GM12878 (cell line): ENCODE results near the gene SCYGR6.
"Not testable (repeated sequence)": the region's sequence is repeated elsewhere in the genome, so short reads cannot be mapped to it uniquely, and the experiment has no call there.

Source experiments
- ATF3 ChIP-seq: IDR thresholded peaks from 2 replicates; pipeline ENCODE4 v1.6.1; 2011; ENCODE audit warnings: low read depth, mild to moderate bottlenecking, low read length, moderate library complexity, borderline replicate concordance; ENCODE audit errors: extremely low read depth
- CTCF ChIP-seq, 3 experiments: IDR thresholded peaks in 2 of 3; conservative IDR thresholded peaks in 1 of 3; 2 replicates each; pipeline ENCODE4 v1.5.1; 2011; ENCODE audit warnings: low read depth in 3 of 3, low read length in 3 of 3, mild to moderate bottlenecking in 3 of 3, control low read depth in 2 of 3, moderate library complexity in 2 of 3, inconsistent platforms in 1 of 3, mixed read lengths in 1 of 3; ENCODE audit not compliant: control insufficient read depth in 2 of 3, insufficient read depth in 1 of 3; ENCODE audit errors: extremely low read depth in 1 of 3
- ESRRA ChIP-seq: IDR thresholded peaks from 2 replicates; pipeline ENCODE4 v1.6.1; 2012; ENCODE audit warnings: mild to moderate bottlenecking, low read length, improper control_type of control experiment
- EZH2 ChIP-seq: IDR thresholded peaks from 2 replicates; pipeline ENCODE4 v1.6.1; 2012; ENCODE audit warnings: low read depth, mild to moderate bottlenecking, control low read depth, inconsistent platforms, low read length, borderline replicate concordance; ENCODE audit not compliant: control insufficient read depth
- REST ChIP-seq: IDR thresholded peaks from 2 replicates; pipeline ENCODE4 v1.6.1; 2012; ENCODE audit warnings: mild to moderate bottlenecking, low read depth, low read length
- SP1 ChIP-seq: IDR thresholded peaks from one replicate; pipeline ENCODE4 v1.6.1; 2011; ENCODE audit warnings: low read depth, low read length
- TCF3 ChIP-seq: IDR thresholded peaks from 2 replicates; pipeline ENCODE4 v1.6.1; 2012; ENCODE audit warnings: low read depth, mild to moderate bottlenecking, low read length, borderline replicate concordance; ENCODE audit not compliant: insufficient read depth

GRCh38 chr2:227740705-227741104, 16.1 kb upstream of the SCYGR6 start:
- TF ChIP-seq CTCF (IDR thresholded peaks at IDR 0.05 in 2 of 3, conservative IDR thresholded peaks at IDR 0.05 in 1 of 3; ENCODE audit: control insufficient read depth in 2 of 3, extremely low read depth in 1 of 3, insufficient read depth in 1 of 3, low read depth in 3 of 3, low read length in 3 of 3): peak in 2 of 3 experiments; percentile 3 to 14; a peak in 1 of 6 replicates
- TF ChIP-seq EZH2, SP1, ATF3, REST, ESRRA, TCF3: not testable (repeated sequence)
